ENCODE results near the gene MCTP1.

DNA sequence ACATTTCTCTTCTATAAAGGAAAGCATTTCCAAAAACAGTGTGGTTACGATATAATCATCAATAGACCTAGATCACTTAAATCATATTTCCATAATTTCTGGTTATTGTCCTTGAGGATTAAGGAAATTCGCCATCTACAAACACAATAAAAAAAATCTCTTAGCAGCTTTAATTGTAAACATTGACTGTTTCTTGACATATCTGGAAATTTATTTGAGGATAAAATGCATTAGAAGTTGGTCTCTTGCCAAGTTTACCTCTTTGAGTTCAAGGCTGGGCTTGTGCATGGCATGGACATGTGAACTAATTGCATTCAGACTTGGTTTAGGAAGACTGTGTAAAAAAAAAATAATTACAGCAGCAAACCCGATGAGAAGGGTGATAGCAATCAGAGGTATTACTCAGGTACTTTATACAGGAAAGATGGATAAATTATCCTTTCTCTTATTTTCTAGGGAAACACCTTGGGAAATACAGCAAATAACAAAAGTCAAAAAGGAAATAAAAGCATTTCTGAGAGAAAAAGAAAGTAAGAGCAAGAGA lies 428.6 kb downstream of the MCTP1 start:
- TF ChIP-seq RAD21 (IDR thresholded peaks at IDR 0.05; ENCODE audit: low read depth) = no peak
- TF ChIP-seq CREB1 (IDR thresholded peaks at IDR 0.05; ENCODE audit: low read depth) = no peak
- TF ChIP-seq EP300 (IDR thresholded peaks at IDR 0.05; ENCODE audit: borderline replicate concordance) = no peak
- no peak for TF ChIP-seq YY1 (IDR thresholded peaks at IDR 0.05; ENCODE audit: low read depth)
